Hepatocyte (in vitro differentiated cells): Measurements from ENCODE around the gene DAW1. TPM values are rescaled to one million over a fixed set of nuclear protein-coding genes. Genes with fewer than 3 reads are reported as not detected.

Experiments
- DNase-seq: peaks from one replicate; pipeline ENCODE4 v3.0.0-alpha.2; 2016; ENCODE audit warnings: low spot score
- H2AFZ ChIP-seq: fragments of 200-600 bp; sonication (generic); 2 replicates; pipeline ENCODE4 v1.6.0; 2016; ENCODE audit warnings: antibody characterized with exemption, mild to moderate bottlenecking
- H3K27ac ChIP-seq: fragments of 200-600 bp; sonication (generic); 2 replicates; pipeline ENCODE4 v1.5.1; 2016; ENCODE audit warnings: mild to moderate bottlenecking
- H3K27me3 ChIP-seq: fragments of 200-600 bp; sonication (generic); 2 replicates; pipeline ENCODE4 v1.6.1; 2016
- H3K36me3 ChIP-seq: fragments of 200-600 bp; sonication (generic); replicated peaks from 2 replicates; pipeline ENCODE4 v1.5.1; 2016; ENCODE audit warnings: low read depth; ENCODE audit not compliant: insufficient read depth
- H3K4me1 ChIP-seq: fragments of 200-600 bp; sonication (generic); 2 replicates; pipeline ENCODE4 v1.5.1; 2016; ENCODE audit warnings: mild to moderate bottlenecking, moderate library complexity; ENCODE audit not compliant: insufficient read depth
- H3K4me2 ChIP-seq: fragments of 200-600 bp; sonication (generic); 2 replicates; pipeline ENCODE4 v1.6.0; 2016
- H3K4me3 ChIP-seq: fragments of 200-600 bp; sonication (generic); 2 replicates; pipeline ENCODE4 v1.5.1; 2016; ENCODE audit warnings: mild to moderate bottlenecking
- H3K79me2 ChIP-seq: fragments of 200-600 bp; sonication (generic); 2 replicates; pipeline ENCODE4 v1.6.0; 2017; ENCODE audit warnings: mild to moderate bottlenecking
- H3K9me2 ChIP-seq: fragments of 200-600 bp; sonication (generic); replicated peaks from 2 replicates; pipeline ENCODE4 v1.6.0; 2017; ENCODE audit warnings: mild to moderate bottlenecking; ENCODE audit not compliant: insufficient read depth
- H3K9me3 ChIP-seq: fragments of 200-600 bp; sonication (generic); 2 replicates; pipeline ENCODE4 v1.5.1; 2016; ENCODE audit warnings: low read depth, mild to moderate bottlenecking
- H4K20me1 ChIP-seq: fragments of 200-600 bp; sonication (generic); 2 replicates; pipeline ENCODE4 v1.6.0; 2016; ENCODE audit warnings: mild to moderate bottlenecking; ENCODE audit not compliant: insufficient read depth, poor library complexity, severe bottlenecking
- CTCF ChIP-seq: fragments of 200-600 bp; sonication (generic); IDR thresholded peaks from 2 replicates; pipeline ENCODE4 v1.5.1; 2016; ENCODE audit warnings: antibody characterized with exemption, mild to moderate bottlenecking; ENCODE audit not compliant: poor library complexity
- EZH2 ChIP-seq: fragments of 200-600 bp; sonication (generic); IDR thresholded peaks from 2 replicates; pipeline ENCODE4 v1.6.1; 2016; ENCODE audit warnings: antibody characterized with exemption, mild to moderate bottlenecking, borderline replicate concordance
- EZH2phosphoT487 ChIP-seq: fragments of 200-600 bp; sonication (generic); IDR thresholded peaks from one replicate; pipeline ENCODE4 v1.6.1; 2018; ENCODE audit warnings: antibody characterized with exemption, mild to moderate bottlenecking, low read depth, moderate library complexity; ENCODE audit not compliant: unreplicated experiment, severe bottlenecking
- WGBS: methylation state at CpG from one replicate; pipeline ENCODE4 v1.1.6; 2016; ENCODE audit warnings: low lambda C conversion rate; ENCODE audit errors: missing lambda C conversion rate; 5-methylcytosine and 5-hydroxymethylcytosine counted together
- polyA plus RNA-seq: library from polyadenylated mRNA; unstranded; fragments of >200 nt; fragmentation: Nextera tagmentation; extraction: Ambion mirVana; gene quantifications from 2 replicates; pipeline ENCODE4 v1.2.1, GENCODE V29; 2016
- total RNA-seq: library from RNA; depleted of rRNA; stranded (reverse); fragments of >200 nt; gene quantifications from 2 replicates; pipeline ENCODE4 v1.2.3, GENCODE V29; 2014

The DAW1 gene
- total and polyA plus RNA-seq, 2 experiments from 2014 or later = 0.23 to 0.88 TPM

GRCh38 chr2:227876300-227876801 lies 4.9 kb downstream of the DAW1 start:
- TF ChIP-seq CTCF = no peak
- TF ChIP-seq EZH2 = no peak
- TF ChIP-seq EZH2phosphoT487 = no peak
- no peak for DNase-seq
- H3K36me3 ChIP-seq = no peaks in the 10 kb centered on the region
- no peak overlapping the region for H3K27ac ChIP-seq
- no peaks in the 10 kb centered on the region for H3K79me2 ChIP-seq
- no peaks in the 10 kb centered on the region for H3K9me3 ChIP-seq
- H2AFZ ChIP-seq = no peak overlapping the region
- no peaks in the 10 kb centered on the region for H3K4me1 ChIP-seq
- no peaks in the 10 kb centered on the region for H3K27me3 ChIP-seq
- H4K20me1 ChIP-seq = no peaks in the 10 kb centered on the region
- H3K4me3 ChIP-seq = no peak overlapping the region
- H3K4me2 ChIP-seq = no peak overlapping the region
- WGBS = 79% methylated on average over 6 of the region's 6 CpGs
- H3K9me2 ChIP-seq = no peaks in the 10 kb centered on the region

GRCh38 chr2:227877421-227878310 lies 6.2 kb downstream of the DAW1 start:
- Histone ChIP-seq H3K27me3 (no peaks in the 10 kb centered on the region), H3K36me3 (no peaks in the 10 kb centered on the region), H3K4me2 (no peak overlapping the region), H2AFZ (no peak overlapping the region), H3K4me3 (no peak overlapping the region), H3K27ac (no peak overlapping the region), H3K4me1 (no peaks in the 10 kb centered on the region), H3K79me2 (no peaks in the 10 kb centered on the region), H3K9me2 (no peaks in the 10 kb centered on the region), H4K20me1 (no peaks in the 10 kb centered on the region), H3K9me3 (no peaks in the 10 kb centered on the region)
- 82% methylated on average over 9 of the region's 9 CpGs for WGBS
- no peak for TF ChIP-seq CTCF
- no peak for TF ChIP-seq EZH2
- TF ChIP-seq EZH2phosphoT487 = no peak
- no peak for DNase-seq

GRCh38 chr2:227880460-227880859 lies 9.0 kb downstream of the DAW1 start:
- Histone ChIP-seq H3K9me3 (no peaks in the 10 kb centered on the region), H3K4me1 (no peaks in the 10 kb centered on the region), H4K20me1 (no peaks in the 10 kb centered on the region), H3K4me3 (no peak overlapping the region), H3K4me2 (no peak overlapping the region), H3K79me2 (no peaks in the 10 kb centered on the region), H3K36me3 (no peaks in the 10 kb centered on the region), H3K9me2 (no peaks in the 10 kb centered on the region), H3K27me3 (no peaks in the 10 kb centered on the region), H3K27ac (no peak overlapping the region), H2AFZ (no peak overlapping the region)
- no peak for DNase-seq
- TF ChIP-seq EZH2phosphoT487 (no peak), EZH2 (no peak), CTCF (no peak)
- 74% methylated on average over 3 of the region's 3 CpGs for WGBS
